Measurements from ENCODE around the gene ABI3.

Gene ABI3

GRCh38 chr17:49197346-49197998 lies 13.0 kb upstream of the ABI3 start:
- H3K4me3 ChIP-seq (ENCODE audit: control insufficient read depth, low read depth, low read length), result no peak overlapping the region
- DNase-seq (ENCODE audit: low read depth), result no peak
- TF ChIP-seq CTCF (conservative IDR thresholded peaks at IDR 0.05; ENCODE audit: control insufficient read depth, insufficient read depth, low read depth, low read length), result no peak

GRCh38 chr17:49198211-49198610 lies 12.3 kb upstream of the ABI3 start:
- DNase-seq (ENCODE audit: low read depth), result no peak
- no peak overlapping the region for H3K4me3 ChIP-seq (ENCODE audit: control insufficient read depth, low read depth, low read length)
- no peak for TF ChIP-seq CTCF (conservative IDR thresholded peaks at IDR 0.05; ENCODE audit: control insufficient read depth, insufficient read depth, low read depth, low read length)

- no peak overlapping the region for H3K4me3 ChIP-seq (ENCODE audit: control insufficient read depth, low read depth, low read length)
- DNase-seq (ENCODE audit: low read depth), result no peak
- no peak for TF ChIP-seq CTCF (conservative IDR thresholded peaks at IDR 0.05; ENCODE audit: control insufficient read depth, insufficient read depth, low read depth, low read length)
Observed at GRCh38 chr17:49200423-49201083, 10.0 kb upstream of the ABI3 start.

- no peak for TF ChIP-seq CTCF (conservative IDR thresholded peaks at IDR 0.05; ENCODE audit: control insufficient read depth, insufficient read depth, low read depth, low read length)
- no peak for DNase-seq (ENCODE audit: low read depth)
- no peak overlapping the region for H3K4me3 ChIP-seq (ENCODE audit: control insufficient read depth, low read depth, low read length)
Observed at GRCh38 chr17:49201481-49201927, 9.0 kb upstream of the ABI3 start.

- no peak for DNase-seq (ENCODE audit: low read depth)
- TF ChIP-seq CTCF (conservative IDR thresholded peaks at IDR 0.05; ENCODE audit: control insufficient read depth, insufficient read depth, low read depth, low read length), result no peak
- no peak overlapping the region for H3K4me3 ChIP-seq (ENCODE audit: control insufficient read depth, low read depth, low read length)
Observed at GRCh38 chr17:49203796-49204195, 6.7 kb upstream of the ABI3 start.

GRCh38 chr17:49204516-49204915 lies 6.0 kb upstream of the ABI3 start:
- DNase-seq (ENCODE audit: low read depth), result peak; percentile 25
- no peak overlapping the region for H3K4me3 ChIP-seq (ENCODE audit: control insufficient read depth, low read depth, low read length)
- no peak for TF ChIP-seq CTCF (conservative IDR thresholded peaks at IDR 0.05; ENCODE audit: control insufficient read depth, insufficient read depth, low read depth, low read length)

Measured in fibroblast of mammary gland (primary cell).